Measurements from ENCODE around the gene OPCML. TPM values are rescaled to one million over a fixed set of nuclear protein-coding genes. Genes with fewer than 3 reads are reported as not detected.

OPCML gene
- total RNA-seq, 1 donor from 2014 or later, result 0.09 TPM

GRCh38 chr11:132751516-132752250, 780.6 kb downstream of the OPCML start:
- DNase-seq (ENCODE audit: low spot score), result no peak

GRCh38 chr11:132746305-132746704, 786.0 kb downstream of the OPCML start:
- no peak for DNase-seq (ENCODE audit: low spot score)

- no peak for DNase-seq (ENCODE audit: low spot score)
These were observed 787.0 kb downstream of the OPCML start for GRCh38 chr11:132745306-132745705.

- no peak for DNase-seq (ENCODE audit: low spot score)
These were observed 787.5 kb downstream of the OPCML start for GRCh38 chr11:132744771-132745170.

GRCh38 chr11:132743601-132744000, 788.7 kb downstream of the OPCML start:
- DNase-seq (ENCODE audit: low spot score), result no peak

- no peak for DNase-seq (ENCODE audit: low spot score)
These were observed 789.4 kb downstream of the OPCML start for GRCh38 chr11:132742929-132743328.

GRCh38 chr11:132734217-132734616, 798.1 kb downstream of the OPCML start:
- DNase-seq (ENCODE audit: low spot score), result no peak

- no peak for DNase-seq (ENCODE audit: low spot score)
These were observed 804.3 kb downstream of the OPCML start for GRCh38 chr11:132728026-132728425.

- no peak for DNase-seq (ENCODE audit: low spot score)
These were observed 810.8 kb downstream of the OPCML start for GRCh38 chr11:132721526-132721925.

GRCh38 chr11:132719684-132720083, 812.6 kb downstream of the OPCML start:
- DNase-seq (ENCODE audit: low spot score), result no peak

GRCh38 chr11:132718711-132719671, 813.3 kb downstream of the OPCML start:
- no peak for DNase-seq (ENCODE audit: low spot score)

GRCh38 chr11:132717824-132718223, 814.5 kb downstream of the OPCML start:
- no peak for DNase-seq (ENCODE audit: low spot score)

- no peak for DNase-seq (ENCODE audit: low spot score)
These were observed 816.3 kb downstream of the OPCML start for GRCh38 chr11:132716037-132716436.

GRCh38 chr11:132714859-132715440, 817.4 kb downstream of the OPCML start:
- no peak for DNase-seq (ENCODE audit: low spot score)

- DNase-seq (ENCODE audit: low spot score), result no peak
These were observed 819.8 kb downstream of the OPCML start for GRCh38 chr11:132712466-132712865.

- no peak for DNase-seq (ENCODE audit: low spot score)
These were observed 827.4 kb downstream of the OPCML start for GRCh38 chr11:132704781-132705375.

GRCh38 chr11:132692891-132693290, 839.4 kb downstream of the OPCML start:
- DNase-seq (ENCODE audit: low spot score), result no peak

GRCh38 chr11:132691848-132692550, 840.3 kb downstream of the OPCML start:
- DNase-seq (ENCODE audit: low spot score), result no peak

- DNase-seq (ENCODE audit: low spot score), result no peak
These were observed 845.4 kb downstream of the OPCML start for GRCh38 chr11:132686886-132687285.

GRCh38 chr11:132685174-132685611, 847.1 kb downstream of the OPCML start:
- DNase-seq (ENCODE audit: low spot score), result no peak

- no peak for DNase-seq (ENCODE audit: low spot score)
These were observed 848.7 kb downstream of the OPCML start for GRCh38 chr11:132683602-132684001.

All from mucosa of gallbladder (tissue), 1 donor.